HG03571 (cell line): ENCODE results near the gene CYP26A1.

Source experiments
- ATAC-seq: cut with Tn5 transposase; IDR thresholded peaks from one replicate; pipeline ENCODE4 v1.9.1; 2021; ENCODE audit not compliant: unreplicated experiment

Gene CYP26A1

GRCh38 chr10:93064874-93065660 lies 8.6 kb upstream of the CYP26A1 start:
- no peak for ATAC-seq

GRCh38 chr10:93065675-93066543 lies 7.8 kb upstream of the CYP26A1 start:
- ATAC-seq: no peak

DNA sequence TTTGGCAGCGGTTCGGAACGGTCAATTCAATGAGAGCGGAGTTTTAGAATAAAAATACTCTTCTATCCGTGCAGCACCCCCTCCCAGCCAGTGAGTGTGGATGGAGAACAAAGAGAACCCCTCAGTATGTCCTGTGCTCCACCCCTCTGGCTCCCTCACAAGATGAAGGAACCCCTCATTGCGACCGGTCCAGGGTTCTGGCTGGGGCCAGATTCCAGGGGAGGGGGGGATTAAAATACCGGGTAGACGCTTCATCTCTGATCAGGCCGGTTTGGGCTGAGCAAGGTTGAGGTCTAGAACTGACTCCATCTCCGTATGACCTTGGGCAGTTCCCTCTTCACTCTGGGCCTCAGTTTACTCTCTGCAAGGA lies 7.2 kb upstream of the CYP26A1 start:
- ATAC-seq: no peak

DNA sequence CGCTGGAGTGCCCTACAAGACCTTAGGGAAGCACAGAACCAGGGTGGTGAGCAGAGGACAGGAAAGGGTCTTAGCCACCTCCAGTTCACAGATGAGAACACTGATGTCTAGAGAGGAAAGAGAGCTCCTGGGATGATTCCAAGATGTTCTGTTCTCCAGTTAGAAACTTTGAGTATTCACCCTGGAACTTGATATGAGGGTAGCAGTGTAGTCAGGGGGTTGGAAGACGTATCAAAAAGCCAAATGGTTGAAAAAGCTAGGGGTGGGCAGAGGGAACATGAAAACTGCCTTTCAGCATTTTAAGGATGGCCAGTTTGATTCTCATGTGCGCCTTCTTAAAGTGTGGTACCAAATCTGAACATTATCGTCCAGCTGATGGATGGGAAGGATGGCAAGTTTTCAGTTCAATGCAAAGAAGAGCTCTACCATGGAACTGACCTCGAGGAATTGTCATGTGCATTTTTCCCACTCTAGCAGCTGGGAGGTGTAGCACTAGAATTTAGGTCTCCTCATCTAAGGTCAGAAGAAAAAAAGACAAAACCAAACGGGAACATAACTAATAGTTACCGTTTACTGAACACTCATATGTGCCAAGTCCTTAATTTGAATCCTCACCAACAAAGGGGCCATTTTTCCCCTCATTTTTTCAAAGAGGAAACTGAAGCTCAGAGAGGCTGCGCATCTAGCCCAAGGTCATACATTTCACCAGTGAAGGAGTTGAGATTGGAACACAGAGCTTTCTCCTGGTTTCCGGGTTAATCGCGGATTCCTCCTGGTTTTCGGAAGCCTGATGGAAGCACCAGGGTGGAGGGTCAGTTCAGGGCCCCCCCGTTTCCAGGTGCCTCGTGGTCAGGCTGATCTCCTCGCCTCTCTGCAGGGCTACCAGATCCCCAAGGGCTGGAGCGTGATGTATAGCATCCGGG lies 6.0 kb upstream of the CYP26A1 start:
- no peak for ATAC-seq

GRCh38 chr10:93068411-93069244 lies 5.1 kb upstream of the CYP26A1 start:
- no peak for ATAC-seq

DNA sequence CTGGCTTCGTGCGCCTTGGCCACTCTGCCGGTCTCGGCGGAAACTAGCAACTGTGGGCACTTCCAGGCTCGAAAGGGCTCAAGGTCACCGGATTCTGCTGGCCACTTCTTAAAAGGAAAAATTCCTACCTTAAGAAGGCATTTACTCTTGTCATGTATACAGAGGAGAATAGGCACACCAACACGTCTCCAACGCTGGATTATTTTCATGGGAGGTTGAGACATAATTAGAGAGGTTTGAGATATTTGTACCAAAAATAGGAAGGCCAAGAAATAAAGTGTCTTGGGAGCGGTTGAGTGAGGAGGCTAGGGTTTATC lies 4.5 kb upstream of the CYP26A1 start:
- ATAC-seq: no peak

- ATAC-seq: no peak
These were observed 3.1 kb upstream of the CYP26A1 start for GRCh38 chr10:93070378-93071176.

DNA sequence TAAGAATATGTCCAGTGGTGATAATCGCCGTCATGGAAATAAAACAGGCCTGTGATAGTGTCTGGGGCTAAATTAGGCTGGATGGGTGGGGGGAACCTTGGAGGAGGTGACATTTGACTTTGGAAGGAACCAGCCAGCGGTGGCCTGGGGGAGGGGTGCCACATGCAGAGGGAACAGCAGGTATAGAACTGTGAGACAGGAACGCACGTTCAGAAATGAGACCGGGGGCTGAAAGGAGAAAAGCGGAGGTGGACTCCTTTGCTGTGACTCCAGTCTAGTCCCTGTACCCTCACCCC lies 2.6 kb upstream of the CYP26A1 start:
- no peak for ATAC-seq

DNA sequence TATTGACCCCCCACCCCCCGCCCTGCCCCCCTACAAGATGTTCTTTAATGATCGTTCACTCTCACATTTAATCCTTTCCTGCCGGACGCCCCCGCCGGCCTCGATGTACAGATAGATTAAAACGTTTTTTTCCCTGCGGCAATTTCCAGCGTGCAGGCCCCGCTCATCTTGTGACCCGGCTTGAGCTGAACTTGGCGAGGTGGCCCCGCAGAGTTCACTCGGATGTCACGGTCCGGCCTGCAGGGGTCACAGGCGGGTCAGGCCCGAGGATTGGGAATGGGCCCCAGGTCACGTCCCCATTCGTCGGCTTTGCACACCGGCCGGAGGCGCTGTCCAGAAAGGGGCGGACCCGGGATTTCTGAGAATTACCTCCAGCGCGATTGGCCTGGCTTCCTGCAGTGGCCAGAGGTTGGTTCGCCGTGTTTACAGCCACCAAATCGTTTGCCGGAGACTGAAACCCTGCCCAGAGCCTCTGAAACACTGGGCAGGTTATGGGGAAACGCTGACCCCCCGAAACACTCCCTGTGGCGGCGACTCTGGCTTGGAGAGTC lies 1.9 kb upstream of the CYP26A1 start:
- no peak for ATAC-seq

DNA sequence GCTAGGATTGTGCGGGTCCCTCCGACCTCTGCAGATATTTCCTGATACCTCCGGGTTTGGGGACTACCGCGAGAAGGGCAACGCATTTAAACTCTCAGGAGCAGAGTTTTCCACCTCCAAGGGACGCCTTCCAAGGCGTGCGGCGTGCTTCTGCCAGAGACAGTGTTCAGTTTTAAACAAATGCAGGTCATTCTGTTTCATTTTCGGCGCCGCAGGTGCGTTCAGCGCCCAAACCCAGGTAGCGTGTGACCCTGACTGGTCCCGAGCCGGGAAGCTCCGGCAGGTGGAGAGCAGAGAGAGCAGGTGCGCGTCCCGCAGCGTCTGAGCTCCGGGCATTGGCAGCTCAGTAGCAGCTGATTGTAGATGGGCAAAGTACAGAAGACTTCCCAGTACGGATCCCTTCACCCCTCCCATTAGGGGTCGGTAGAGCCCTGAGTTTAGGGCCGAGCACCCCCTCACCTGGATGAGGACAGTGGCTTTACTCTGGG lies 1.4 kb upstream of the CYP26A1 start:
- ATAC-seq: no peak

DNA sequence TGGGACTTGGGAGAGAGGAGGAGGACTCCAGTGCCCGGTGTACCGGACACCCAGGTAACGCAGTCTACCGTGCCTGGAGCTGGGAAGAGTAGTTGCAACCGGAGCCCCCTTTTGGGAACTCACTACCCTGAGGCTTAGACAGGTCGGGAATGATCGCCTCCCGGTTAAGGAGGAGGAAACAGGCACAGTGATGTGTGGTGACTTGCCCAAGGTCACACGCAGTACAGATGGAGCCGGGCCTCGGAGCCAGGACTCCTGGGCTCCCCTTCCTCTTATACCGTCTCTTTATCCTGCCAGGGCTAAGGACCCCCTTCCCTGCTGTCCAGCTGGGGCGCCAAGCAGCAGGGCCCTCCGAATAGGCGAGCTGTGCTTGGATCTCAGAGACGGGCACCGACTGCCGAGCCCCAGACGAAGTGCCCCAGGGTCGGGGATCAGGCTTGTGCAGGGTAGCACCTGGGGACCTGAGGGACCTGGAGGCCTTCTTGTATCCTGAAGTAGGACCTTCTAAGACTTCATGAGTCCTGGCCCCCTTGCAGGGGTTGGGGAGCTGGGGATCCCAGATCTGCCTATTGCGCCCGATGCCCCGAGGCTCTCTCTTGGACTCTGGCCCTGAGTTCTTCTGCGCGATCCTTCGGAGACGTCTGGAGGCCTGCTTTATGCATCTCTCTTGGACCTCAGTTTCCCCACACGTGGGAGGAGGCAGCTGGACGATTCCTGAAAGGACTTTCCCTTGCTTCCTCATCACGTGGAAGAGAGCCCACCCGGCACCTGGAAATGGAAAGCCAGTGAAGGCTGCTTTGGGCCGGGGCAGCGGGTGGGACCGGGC lies 767 bp upstream of the CYP26A1 start:
- no peak for ATAC-seq

DNA sequence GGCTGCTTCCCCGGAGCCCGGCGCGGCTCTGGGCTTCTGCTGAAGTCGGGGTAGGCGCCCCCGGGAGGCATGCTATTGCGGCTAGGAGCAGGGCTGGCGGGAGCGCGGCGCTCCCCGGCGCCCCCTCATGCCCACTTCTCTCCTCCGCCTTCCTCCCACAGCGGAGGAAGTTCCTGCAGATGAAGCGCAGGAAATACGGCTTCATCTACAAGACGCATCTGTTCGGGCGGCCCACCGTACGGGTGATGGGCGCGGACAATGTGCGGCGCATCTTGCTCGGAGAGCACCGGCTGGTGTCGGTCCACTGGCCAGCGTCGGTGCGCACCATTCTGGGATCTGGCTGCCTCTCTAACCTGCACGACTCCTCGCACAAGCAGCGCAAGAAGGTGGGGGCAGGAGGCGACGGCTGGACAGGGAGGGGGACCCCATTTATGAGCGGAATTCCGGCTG lies 479 bp downstream of the CYP26A1 start:
- no peak for ATAC-seq

- no peak for ATAC-seq
These were observed 1.1 kb downstream of the CYP26A1 start for GRCh38 chr10:93074597-93075368.

- no peak for ATAC-seq
These were observed 1.9 kb downstream of the CYP26A1 start for GRCh38 chr10:93075369-93076221.

DNA sequence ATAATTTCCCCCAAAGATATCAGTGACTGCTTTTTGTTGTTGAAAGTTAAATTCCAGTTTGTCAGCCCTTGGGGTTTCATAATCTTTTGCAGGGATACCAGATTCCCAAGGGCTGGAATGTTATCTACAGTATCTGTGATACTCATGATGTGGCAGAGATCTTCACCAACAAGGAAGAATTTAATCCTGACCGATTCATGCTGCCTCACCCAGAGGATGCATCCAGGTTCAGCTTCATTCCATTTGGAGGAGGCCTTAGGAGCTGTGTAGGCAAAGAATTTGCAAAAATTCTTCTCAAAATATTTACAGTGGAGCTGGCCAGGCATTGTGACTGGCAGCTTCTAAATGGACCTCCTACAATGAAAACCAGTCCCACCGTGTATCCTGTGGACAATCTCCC lies 3.2 kb downstream of the CYP26A1 start:
- ATAC-seq: no peak

DNA sequence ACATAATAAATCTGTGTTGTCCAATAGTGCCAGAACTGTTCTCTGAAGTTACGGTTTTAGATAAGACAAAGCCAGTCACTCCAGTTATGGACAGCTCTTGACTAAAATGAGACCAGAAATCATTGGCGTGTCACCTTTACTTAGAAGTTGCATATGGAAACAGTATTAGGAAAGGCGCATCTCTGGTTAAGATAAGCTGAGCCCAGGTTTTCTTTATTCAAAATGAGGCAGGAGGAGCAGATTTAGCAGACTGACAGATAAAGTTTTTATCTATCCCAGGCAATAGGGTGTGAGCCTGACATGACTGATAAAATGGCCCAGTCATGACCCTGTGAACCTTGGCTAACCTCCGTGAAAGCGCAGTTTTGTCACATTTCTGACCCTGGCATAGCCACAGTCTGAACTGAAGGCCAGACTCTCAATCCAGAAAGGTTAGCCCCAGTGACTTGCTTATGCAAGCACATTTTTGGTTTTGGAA lies 4.2 kb downstream of the CYP26A1 start:
- ATAC-seq: no peak
